GM12873 (cell line): ENCODE data around the gene FAM3B.

Experiments
- TF ChIP-seq, protein P1 (sequence below): IDR thresholded peaks from 2 replicates; pipeline ENCODE4 v1.5.1; 2012; ENCODE audit warnings: low read depth, mild to moderate bottlenecking, moderate library complexity, low read length, control low read depth; ENCODE audit not compliant: insufficient read depth; ENCODE audit errors: missing control alignments

The FAM3B gene, protein sequence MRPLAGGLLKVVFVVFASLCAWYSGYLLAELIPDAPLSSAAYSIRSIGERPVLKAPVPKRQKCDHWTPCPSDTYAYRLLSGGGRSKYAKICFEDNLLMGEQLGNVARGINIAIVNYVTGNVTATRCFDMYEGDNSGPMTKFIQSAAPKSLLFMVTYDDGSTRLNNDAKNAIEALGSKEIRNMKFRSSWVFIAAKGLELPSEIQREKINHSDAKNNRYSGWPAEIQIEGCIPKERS

GRCh38 chr21:41316200-41317062 is at the start of gene FAM3B:
TSS of gene FAM3B (plus strand) at chr21:41316801. CDS start at chr21:41316880, 79 bp downstream.
- TF ChIP-seq, protein P1, sequence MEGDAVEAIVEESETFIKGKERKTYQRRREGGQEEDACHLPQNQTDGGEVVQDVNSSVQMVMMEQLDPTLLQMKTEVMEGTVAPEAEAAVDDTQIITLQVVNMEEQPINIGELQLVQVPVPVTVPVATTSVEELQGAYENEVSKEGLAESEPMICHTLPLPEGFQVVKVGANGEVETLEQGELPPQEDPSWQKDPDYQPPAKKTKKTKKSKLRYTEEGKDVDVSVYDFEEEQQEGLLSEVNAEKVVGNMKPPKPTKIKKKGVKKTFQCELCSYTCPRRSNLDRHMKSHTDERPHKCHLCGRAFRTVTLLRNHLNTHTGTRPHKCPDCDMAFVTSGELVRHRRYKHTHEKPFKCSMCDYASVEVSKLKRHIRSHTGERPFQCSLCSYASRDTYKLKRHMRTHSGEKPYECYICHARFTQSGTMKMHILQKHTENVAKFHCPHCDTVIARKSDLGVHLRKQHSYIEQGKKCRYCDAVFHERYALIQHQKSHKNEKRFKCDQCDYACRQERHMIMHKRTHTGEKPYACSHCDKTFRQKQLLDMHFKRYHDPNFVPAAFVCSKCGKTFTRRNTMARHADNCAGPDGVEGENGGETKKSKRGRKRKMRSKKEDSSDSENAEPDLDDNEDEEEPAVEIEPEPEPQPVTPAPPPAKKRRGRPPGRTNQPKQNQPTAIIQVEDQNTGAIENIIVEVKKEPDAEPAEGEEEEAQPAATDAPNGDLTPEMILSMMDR, result no peak

DNA sequence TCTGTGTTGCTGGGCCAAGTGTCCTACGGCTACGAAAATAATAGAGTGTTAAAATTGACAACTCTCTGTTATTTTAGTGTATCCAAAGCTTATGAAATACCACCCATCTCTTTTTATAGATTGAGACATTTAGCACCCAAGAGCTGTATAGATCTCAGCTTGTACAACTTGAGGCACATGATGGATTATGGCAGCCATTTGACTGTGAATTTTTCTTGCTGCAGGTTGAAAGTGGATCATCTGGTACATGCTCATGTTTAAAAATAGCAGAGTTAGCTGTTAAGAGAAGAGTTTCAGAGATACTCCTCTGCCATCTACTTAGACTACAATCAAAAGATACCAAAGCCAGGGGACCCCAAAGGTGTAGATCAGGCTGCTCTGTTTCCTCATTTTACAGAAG is 49.3 kb upstream of the FAM3B start:
- TF ChIP-seq, protein P1, result no peak

DNA sequence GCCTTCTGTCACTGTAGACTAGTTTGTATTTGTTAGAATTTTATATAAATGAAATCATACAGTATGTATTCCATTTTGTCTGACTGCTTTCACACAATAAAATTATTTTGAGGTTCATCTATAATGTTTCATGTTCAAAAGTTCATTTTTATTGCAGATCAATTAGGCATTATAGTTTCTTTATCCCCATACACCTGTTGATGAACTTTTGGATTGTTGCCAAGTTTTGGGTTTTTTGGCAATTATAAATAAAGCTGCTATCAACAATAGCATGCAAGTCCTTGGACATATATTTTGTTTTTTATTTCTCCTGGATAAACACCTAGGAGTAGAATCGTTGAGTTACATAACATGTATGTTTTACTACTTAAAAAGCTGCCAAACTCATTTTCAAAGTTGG is 47.1 kb upstream of the FAM3B start:
- TF ChIP-seq, protein P1, result no peak

GRCh38 chr21:41277196-41277595 is 39.4 kb upstream of the FAM3B start:
- TF ChIP-seq, protein P1, result no peak

DNA sequence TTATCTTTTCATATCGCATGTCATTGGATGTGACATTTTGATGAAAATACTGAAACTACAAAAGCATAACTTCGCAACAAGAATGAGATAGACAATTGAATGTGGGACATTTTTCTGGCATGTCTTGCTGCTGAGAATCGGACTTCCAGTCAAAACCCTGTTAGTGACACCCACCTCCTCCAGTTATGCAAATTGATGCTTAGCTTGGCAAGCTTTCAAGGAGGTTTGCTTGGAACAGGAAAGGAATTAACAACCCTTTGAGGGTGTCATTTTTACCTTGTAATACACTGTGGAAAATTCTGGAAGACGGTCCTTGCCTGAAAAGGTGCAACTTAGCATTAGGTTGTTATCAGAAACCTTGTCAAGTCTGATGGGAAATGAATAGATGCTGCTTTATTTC is 38.8 kb upstream of the FAM3B start:
- TF ChIP-seq, protein P1, result no peak

- TF ChIP-seq, protein P1, result no peak
Measured at GRCh38 chr21:41280115-41280919, 36.3 kb upstream of the FAM3B start.

DNA sequence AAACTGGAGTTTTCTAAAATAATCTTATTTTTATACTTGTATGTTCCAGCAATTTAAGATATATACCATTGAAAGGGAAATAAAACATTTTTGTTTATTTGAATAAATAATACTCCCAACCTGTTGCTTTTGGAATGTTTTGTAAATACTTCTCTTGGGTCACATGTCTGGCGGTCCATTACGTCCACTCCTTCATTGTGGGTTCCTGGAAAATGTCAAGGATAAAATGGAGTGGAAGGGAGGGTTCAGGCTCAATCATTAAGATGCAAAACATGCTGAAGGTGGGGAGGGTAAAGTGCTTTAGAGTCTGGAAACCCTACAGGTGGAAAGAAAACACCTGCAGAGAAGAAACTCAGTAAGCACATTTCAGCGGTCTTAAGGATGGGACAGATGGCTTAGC is 34.2 kb upstream of the FAM3B start:
- TF ChIP-seq, protein P1, result no peak
